HG02884 (cell line): ENCODE measurements around the gene GNAT1.

Source experiments
- ATAC-seq: cut with Tn5 transposase; IDR thresholded peaks from one replicate; pipeline ENCODE4 v1.9.1; 2021; ENCODE audit warnings: mild to moderate bottlenecking, moderate library complexity; ENCODE audit not compliant: unreplicated experiment

GNAT1 gene

DNA sequence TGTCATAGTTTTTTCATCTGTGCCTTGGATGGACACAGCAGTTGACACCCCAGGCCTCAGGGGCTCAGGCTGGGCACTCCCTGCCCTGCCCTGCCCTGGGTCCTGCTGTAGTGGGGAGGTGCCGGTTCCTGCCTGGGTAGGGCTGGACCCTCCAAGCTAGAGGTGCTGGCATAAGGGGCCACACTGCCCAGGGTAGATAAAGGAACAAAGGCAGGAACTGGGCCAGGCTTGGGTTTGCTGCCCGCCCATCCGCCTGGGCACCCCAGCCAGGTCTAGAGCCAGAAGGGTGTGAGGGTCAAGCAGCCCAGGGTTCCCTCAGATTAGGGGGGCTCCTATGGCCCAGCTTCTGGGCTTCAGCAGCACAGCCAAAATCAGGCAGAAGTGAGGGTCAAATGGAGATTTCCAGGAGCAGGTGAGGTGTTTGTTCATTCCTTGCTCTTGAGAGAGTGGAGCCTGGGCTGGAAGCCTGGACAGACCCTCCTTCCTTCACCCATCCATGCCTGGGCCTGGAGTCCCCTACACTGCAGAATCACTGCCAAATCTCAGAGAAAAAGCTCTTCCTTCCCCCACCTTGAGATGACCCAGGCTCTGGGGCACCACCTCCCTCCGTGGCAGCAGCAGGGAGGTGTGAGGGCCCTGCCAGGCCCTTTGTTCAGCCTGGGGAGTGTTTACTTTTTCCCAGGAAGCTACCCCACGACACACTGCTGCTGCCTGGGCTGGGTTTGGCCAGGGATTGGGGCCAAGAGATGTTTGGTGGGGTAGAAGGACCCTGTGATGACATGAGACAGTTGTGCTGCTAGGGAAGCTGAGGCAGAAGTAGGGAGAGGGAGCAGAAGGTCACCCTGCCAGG is 29.2 kb upstream of the GNAT1 start:
- no peak for ATAC-seq

GRCh38 chr3:50163572-50164455 is 27.6 kb upstream of the GNAT1 start:
- no peak for ATAC-seq

- ATAC-seq = no peak
These were observed 26.9 kb upstream of the GNAT1 start for GRCh38 chr3:50164481-50164880.

- ATAC-seq = no peak
These were observed 26.2 kb upstream of the GNAT1 start for GRCh38 chr3:50164984-50165909.

GRCh38 chr3:50165910-50166538 is 25.4 kb upstream of the GNAT1 start:
- no peak for ATAC-seq

DNA sequence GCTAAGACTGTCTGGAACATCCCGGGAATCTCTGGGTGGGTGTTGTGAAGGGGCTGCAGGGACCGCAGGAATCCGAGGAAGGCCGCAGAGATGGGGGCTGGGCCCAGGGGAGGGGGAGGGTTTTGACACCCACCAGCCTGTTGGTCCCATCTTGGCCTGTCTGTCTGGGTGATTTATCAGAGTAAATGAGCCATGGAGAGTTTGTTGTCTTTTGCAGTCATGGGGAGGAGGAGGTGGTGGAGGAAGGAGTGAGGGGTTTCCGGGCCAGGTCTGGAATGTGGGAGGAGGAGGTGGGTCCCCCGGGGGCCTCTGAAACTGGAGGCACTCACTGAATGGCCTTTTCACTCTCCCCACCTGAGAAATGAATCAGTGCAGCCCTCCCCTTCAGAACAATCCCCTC is 24.8 kb upstream of the GNAT1 start:
- ATAC-seq = no peak

DNA sequence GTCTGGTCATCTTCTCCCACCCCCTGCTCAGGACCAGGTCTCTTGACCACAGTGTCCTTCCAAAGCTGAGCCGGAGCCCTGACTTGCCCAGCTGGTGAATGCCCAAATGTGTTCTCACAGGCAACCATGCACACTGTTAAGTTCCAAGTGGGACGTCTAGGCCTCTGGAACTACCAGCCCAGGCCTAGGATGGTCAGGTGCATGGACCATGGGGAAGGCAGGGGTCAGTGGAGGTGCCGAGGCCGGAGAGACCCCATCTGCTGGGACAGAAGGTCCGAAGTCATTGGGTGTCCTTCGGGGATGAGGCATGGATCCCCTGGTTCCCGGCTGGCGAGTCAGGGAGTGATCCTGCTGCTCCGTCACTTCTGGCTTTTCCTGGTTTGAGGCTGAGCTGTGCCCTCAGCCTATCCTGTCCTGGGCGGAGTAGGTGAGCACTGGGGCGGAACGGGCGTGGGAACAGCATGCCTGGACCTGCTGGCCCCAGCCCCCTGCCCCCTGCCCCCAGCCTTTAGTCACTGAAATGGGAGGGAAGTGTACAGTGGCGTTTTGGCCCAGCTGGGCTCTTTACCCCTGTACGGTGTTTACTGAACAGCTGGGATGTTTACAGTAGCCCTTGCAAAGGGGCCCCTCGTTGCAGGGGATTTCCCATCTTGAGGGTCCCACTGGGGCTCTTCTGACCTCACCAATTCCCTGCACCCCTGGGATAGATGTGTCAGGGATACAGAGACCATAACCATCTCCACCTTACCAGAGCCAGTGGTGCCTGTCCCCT is 24.2 kb upstream of the GNAT1 start:
- ATAC-seq = no peak

GRCh38 chr3:50167841-50168209 is 23.6 kb upstream of the GNAT1 start:
- ATAC-seq = no peak

DNA sequence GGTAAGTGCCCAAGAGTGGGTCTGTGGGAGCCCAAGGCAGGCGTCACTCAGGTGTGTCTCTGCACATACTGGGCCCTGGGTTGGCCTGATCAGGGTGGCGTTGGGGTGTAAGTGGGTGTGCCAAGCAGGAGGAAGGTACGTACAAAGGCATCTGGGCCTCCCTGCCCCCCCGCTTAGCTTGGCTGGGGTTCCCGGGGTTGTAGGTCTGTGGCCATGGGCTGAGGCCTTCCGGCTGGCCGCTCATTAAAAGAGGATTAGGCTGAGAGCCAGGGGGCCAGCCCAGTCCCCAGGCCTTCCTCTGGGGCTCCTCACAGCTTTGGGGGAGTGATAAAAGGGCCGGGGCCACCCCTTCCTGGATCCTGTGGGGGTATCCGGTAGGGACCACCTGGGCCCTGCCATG is 23.0 kb upstream of the GNAT1 start:
- ATAC-seq = no peak

GRCh38 chr3:50168791-50169190 is 22.6 kb upstream of the GNAT1 start:
- ATAC-seq = no peak

DNA sequence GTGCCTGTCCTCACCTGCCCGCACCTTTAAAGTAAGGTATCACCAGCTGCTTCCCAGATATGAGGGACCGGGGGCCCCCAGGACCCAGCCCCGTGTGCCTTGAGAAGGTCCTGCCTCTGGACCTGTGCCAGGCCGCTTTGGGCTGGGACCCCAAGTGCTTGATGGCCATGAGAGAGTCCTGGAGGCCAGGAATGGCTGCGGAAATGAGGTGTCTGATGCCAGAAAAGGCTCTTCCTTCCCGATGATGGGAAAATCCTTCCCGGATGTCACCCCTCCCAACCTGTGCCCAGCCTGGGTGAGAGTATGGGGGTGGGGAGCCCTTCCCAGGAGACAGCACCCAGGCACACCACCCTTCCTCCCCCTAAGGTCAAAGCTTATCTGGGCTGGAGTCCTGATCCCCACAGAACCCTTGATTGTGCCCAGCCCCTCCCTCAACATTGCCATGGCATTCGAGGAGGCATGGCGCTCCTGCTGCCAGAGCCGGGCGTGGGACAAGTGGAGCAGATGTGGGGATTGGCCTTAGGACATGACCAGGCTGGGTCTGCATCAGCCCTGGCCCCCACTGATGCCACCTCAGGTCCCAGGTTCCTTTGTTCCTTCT is 22.1 kb upstream of the GNAT1 start:
- ATAC-seq = no peak

- ATAC-seq = no peak
These were observed 21.6 kb upstream of the GNAT1 start for GRCh38 chr3:50169858-50170257.

GRCh38 chr3:50170689-50171088 is 20.7 kb upstream of the GNAT1 start:
- ATAC-seq = no peak

- no peak for ATAC-seq
These were observed 19.7 kb upstream of the GNAT1 start for GRCh38 chr3:50171540-50172301.

DNA sequence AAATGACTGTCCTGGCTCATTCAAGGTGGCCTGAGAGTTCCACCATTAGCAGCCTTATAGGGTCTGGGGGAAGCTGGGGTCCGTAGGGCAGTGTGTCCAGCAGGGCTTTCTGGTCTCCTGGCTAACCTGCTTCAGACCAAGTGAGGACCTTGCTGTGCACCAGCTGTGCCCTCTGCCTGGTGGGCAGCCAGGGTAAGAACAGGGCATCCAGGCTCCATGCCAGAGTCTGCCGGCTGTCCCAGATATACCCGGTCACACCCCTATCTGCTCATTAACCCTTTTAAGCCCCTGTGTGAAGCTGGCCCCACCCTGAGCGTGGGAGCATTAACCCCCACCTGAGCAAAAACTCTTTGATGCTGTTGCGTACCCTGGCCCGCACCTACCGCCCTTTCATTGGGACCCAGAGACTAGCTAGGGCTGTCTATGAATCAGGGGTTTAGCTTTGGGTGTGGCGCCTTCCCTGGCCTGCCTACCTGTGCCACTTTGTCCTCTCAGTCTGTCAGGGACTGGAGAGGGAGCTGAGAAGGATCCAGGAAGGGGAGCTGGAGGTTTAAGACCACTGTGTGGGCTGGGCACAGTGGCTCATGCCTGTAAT is 18.7 kb upstream of the GNAT1 start:
- no peak for ATAC-seq

DNA sequence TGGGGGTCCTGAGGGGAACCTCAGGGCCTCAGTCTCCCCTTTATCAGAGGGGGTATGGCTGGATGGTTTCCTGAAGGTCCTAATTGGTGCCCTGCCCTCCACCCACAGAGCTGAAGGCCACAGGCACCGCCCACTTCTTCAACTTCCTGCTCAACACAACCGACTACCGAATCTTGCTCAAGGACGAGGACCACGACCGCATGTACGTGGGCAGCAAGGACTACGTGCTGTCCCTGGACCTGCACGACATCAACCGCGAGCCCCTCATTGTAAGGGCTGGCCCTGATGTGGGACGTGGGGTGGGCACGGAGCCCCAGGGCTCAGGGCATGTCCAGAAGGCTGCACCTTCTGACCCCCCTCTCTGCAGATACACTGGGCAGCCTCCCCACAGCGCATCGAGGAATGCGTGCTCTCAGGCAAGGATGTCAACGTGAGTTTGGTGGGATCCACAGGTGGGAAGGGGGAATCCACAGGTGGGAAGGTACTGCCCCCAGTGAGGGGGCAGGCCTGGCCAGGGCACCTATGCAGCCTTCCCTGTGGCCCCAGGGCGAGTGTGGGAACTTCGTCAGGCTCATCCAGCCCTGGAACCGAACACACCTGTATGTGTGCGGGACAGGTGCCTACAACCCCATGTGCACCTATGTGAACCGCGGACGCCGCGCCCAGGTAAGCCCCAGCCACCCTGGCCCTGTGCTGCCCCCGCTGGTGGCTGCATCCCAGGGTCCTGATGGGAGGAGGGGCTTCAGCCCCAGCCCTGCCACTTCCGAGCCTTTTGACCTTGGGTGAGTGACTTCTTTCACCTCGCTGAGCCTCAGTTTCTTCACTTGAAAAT is 17.5 kb upstream of the GNAT1 start:
- no peak for ATAC-seq

DNA sequence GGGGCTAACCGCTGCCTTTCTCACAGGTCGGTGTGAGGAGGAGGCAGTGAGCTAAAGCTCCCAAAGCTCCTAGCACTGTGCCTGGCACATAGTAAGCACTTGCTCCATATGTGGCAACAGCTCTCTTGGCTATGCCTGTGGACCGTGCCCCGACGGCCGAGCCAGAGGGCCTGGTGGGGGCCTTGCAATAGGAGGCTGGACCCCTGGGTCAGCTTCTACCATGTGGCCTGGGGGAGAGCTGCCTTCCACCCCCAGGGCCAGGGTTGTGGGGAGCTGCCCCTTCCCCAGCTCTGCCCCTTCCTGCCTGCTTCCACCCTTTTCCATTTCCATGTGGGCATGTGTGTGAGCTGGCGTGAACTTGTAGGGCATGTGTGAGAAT is 16.9 kb upstream of the GNAT1 start:
- no peak for ATAC-seq
